Right lobe of liver (tissue), 4 donors: ENCODE measurements around the gene LRRN2.

ENCODE experiments used
- POLR2A ChIP-seq: fragments of 450-650 bp; IDR thresholded peaks from one replicate; pipeline ENCODE4 v1.6.1; 2017; ENCODE audit warnings: antibody characterized with exemption, mild to moderate bottlenecking
- TF ChIP-seq, protein P1 (sequence below), 4 donors: fragments of 200-600 bp in 3 of 4; fragments of 450-650 bp in 1 of 4; IDR thresholded peaks; one replicate each; pipeline versions ENCODE4 v1.5.1 to v1.8.0; 2016 to 2022; ENCODE audit warnings: antibody characterized with exemption in 4 of 4, mild to moderate bottlenecking in 2 of 4
- donor health status: DM: no; HTN: no; CAD: no.
- donor health status: DM: no; HTN: no; CAD: no.
- donor health status: DM: no; HTN: yes; CAD: no.

DNA sequence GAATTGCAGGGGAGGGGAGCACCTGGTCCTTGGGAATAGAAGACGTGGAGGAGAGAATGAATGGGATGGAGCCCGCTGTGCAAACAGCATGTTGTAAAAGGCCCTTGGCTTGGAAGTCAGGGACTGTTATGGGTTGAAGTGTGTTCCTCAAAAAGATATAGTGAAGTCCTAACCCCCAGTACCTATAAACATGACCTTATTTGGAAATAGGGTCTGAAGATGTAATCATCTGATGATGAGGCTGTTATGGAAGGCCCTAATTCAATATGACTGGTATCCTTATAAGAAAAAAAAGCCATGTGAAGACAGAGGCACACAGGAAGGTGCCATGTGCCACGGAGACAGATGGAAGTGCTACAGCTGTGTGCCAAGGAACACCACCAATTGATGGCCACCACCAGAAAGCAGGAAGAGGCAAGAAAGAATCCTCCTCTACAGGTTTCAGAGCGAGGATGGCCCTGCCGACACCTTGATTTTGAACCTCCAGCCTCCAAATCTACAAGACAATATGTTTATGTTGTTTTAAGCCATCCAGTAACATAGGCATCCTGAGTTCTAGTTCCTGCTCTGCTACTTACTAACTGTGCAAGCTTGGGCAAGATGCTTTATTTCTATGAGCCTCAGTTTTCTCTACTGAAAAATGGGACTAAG, 51.2 kb downstream of the LRRN2 start:
- TF ChIP-seq, protein P1, sequence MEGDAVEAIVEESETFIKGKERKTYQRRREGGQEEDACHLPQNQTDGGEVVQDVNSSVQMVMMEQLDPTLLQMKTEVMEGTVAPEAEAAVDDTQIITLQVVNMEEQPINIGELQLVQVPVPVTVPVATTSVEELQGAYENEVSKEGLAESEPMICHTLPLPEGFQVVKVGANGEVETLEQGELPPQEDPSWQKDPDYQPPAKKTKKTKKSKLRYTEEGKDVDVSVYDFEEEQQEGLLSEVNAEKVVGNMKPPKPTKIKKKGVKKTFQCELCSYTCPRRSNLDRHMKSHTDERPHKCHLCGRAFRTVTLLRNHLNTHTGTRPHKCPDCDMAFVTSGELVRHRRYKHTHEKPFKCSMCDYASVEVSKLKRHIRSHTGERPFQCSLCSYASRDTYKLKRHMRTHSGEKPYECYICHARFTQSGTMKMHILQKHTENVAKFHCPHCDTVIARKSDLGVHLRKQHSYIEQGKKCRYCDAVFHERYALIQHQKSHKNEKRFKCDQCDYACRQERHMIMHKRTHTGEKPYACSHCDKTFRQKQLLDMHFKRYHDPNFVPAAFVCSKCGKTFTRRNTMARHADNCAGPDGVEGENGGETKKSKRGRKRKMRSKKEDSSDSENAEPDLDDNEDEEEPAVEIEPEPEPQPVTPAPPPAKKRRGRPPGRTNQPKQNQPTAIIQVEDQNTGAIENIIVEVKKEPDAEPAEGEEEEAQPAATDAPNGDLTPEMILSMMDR (IDR thresholded peaks at IDR 0.05), result no peak
- TF ChIP-seq POLR2A, result no peak
